Thymus (tissue), 11 donors: ENCODE measurements around the gene FTSJ3. TPM values are rescaled to one million over a fixed set of nuclear protein-coding genes. Genes with fewer than 3 reads are reported as not detected.
A peak's percentile ranks its signal among the peaks of the same experiment; 100 is the strongest.

Experiments used
- DNase-seq, 9 donors: peaks; one replicate each; pipeline ENCODE4 v3.0.0-alpha.2; 2013; ENCODE audit warnings: low spot score in 9 of 9, low read depth in 6 of 9, missing footprints in 1 of 9
- H3K27ac ChIP-seq, 2 donors: one replicate each; pipeline ENCODE4 v1.5.1; 2013; ENCODE audit warnings: control low read depth in 1 of 2, low read depth in 1 of 2, low read length in 1 of 2, mild to moderate bottlenecking in 1 of 2, moderate library complexity in 1 of 2
- H3K27me3 ChIP-seq, 2 donors: one replicate each; pipeline ENCODE4 v1.5.1; 2013; ENCODE audit warnings: low read length in 1 of 2; ENCODE audit not compliant: control insufficient read depth in 2 of 2, insufficient read depth in 1 of 2
- H3K36me3 ChIP-seq, 2 donors: one replicate each; pipeline ENCODE4 v1.5.1; 2013; ENCODE audit warnings: low read length in 1 of 2, mild to moderate bottlenecking in 1 of 2, moderate library complexity in 1 of 2; ENCODE audit not compliant: control insufficient read depth in 2 of 2, insufficient read depth in 2 of 2
- H3K4me1 ChIP-seq, 2 donors: one replicate each; pipeline ENCODE4 v1.5.1; 2013; ENCODE audit warnings: low read length in 2 of 2; ENCODE audit not compliant: control insufficient read depth in 2 of 2, insufficient read depth in 2 of 2
- H3K4me3 ChIP-seq, 2 donors: one replicate each; pipeline ENCODE4 v1.5.1; 2013; ENCODE audit warnings: low read length in 2 of 2, control low read depth in 1 of 2, mild to moderate bottlenecking in 1 of 2
- H3K9me3 ChIP-seq, 2 donors: one replicate each; pipeline ENCODE4 v1.5.1; 2013; ENCODE audit warnings: low read length in 1 of 2, mild to moderate bottlenecking in 1 of 2; ENCODE audit not compliant: control insufficient read depth in 2 of 2, insufficient read depth in 1 of 2
- WGBS: extraction: QIAGEN DNeasy Blood & Tissue Kit; methylation state at CpG from one replicate; pipeline ENCODE4 v1.1.7; 2013; 5-methylcytosine and 5-hydroxymethylcytosine counted together
- polyA plus RNA-seq: library from polyadenylated mRNA; stranded (reverse); fragments of 200-250 nt; gene quantifications from one replicate; pipeline ENCODE4 v1.2.3, GENCODE V29; 2013
- total RNA-seq: library from RNA; stranded (reverse); fragments of 120-200 nt; gene quantifications from one replicate; pipeline ENCODE4 v1.2.4, GENCODE V29; 2013
- donor health status: healthy.

Gene FTSJ3
- total and polyA plus RNA-seq, 2 donors = 21.0 to 32.9 TPM

- Histone ChIP-seq H3K27ac (peak within 1 kb of the TSS; percentile 97 to 99), H3K4me1 (peaks cover 12 to 14% of the 10 kb centered on the region in 2 donors), H3K4me3 (peak within 1 kb of the TSS; percentile 82 to 95), H3K27me3 (no peaks in the 10 kb centered on the region), H3K9me3 (no peaks in the 10 kb centered on the region), H3K36me3 (peaks cover 14 to 26% of the 10 kb centered on the region in 2 donors)
- WGBS = under 1% methylated on average over 67 of the region's 67 CpGs
- peak in 3 of 9 donors; percentile 9 to 39 (median 25) for DNase-seq
Measured at GRCh38 chr17:63774141-63774968, 53.1 kb downstream of the FTSJ3 start, which contains the start of gene DDX42. TSS of gene DDX42 (plus strand) at chr17:63774170. CDS start at chr17:63787050, 12,880 bp downstream.

DNA sequence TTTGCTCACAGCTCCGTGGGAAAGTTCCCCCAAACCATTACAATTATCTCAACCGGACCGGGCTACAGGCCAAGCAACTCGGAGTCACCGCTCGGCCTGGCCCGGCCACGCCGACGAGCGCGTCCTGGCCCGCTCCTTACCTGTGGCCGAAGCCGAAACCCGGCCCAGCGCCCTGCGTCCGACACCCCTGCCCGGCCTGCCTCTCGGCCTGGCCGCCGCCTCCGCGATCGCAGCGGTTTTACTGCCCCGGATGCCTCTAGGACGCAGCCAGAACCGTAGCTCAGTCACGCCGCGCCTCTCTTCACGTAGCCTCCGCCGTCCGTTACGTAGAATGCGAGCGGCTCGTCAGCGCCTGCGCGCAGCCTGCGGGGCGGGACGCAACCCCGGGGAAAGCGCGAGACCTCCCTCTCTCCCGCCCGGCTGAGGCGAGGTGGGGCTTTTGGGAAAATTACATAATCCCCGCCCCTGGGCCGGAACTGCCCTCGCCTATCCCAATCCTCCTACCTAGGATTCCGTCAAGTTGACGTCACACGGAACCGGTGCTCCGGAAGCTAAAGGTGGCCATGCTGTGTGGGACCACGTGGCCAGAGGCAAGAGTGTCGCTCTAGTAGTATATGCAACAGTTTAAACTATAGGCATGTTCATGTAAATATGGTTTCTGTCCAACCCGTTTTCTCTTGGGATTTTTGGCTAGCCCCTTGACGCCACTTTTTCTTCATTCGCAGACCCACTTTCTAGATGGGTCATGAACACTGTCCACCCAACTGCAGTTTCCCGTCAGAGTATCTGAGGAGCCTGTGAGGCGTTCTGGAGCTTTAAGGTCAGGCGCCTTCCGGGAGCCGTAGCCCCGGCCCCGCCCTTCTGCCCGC is 54.0 kb downstream of the FTSJ3 start, which contains the start of gene CCDC47:
Gene CCDC47, minus strand, starts transcription at position 326 of the 869 bp plus-strand sequence. CDS start 7,422 bp downstream, outside the sequence.
- peak within 1 kb of the TSS; percentile 82 to 95 for H3K4me3 ChIP-seq
- no peaks in the 10 kb centered on the region for H3K27me3 ChIP-seq
- peaks cover 12 to 14% of the 10 kb centered on the region in 2 donors for H3K4me1 ChIP-seq
- H3K36me3 ChIP-seq = peaks cover 12 to 23% of the 10 kb centered on the region in 2 donors
- no peaks in the 10 kb centered on the region for H3K9me3 ChIP-seq
- under 1% methylated on average over 74 of the region's 74 CpGs for WGBS
- peak; percentile 97 to 99 (median 99) for DNase-seq
- H3K27ac ChIP-seq = peak within 1 kb of the TSS; percentile 97 to 99

DNA sequence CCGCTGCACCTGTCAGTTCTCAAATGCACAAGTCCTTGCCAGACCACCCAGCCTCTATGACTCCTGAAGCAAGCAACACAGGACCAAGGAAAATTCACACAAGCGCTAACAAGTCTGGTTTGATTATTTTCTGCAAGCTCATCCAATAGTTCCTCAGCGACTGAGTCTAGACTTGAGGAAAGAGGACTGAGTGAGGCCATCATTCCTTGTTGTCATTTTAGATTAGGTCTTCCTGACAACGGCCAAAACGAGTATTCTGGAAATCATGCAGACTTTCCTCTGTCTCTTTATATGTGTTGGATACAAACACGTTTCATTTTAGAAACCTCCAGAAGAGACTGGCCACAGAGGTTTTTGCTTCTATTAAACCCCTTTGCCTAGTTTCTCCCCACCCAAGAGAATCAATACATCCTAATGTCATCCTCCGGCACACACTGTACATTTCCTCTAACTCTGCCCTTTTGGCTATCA is 54.6 kb downstream of the FTSJ3 start:
- peak overlapping the region; percentile 97 to 99 for H3K27ac ChIP-seq
- peaks cover 12 to 14% of the 10 kb centered on the region in 2 donors for H3K4me1 ChIP-seq
- H3K27me3 ChIP-seq = no peaks in the 10 kb centered on the region
- peak in 5 of 9 donors; percentile 5 to 39 (median 8) for DNase-seq
- H3K36me3 ChIP-seq = peaks cover 13 to 21% of the 10 kb centered on the region in 2 donors
- no peaks in the 10 kb centered on the region for H3K9me3 ChIP-seq
- WGBS = 6% methylated on average over 7 of the region's 7 CpGs
- H3K4me3 ChIP-seq = peak overlapping the region; percentile 82 to 95

Other genes with a start within 250 kb of the FTSJ3 start
- gene TACO1, start 226.8 kb downstream of the FTSJ3 start, total RNA-seq = 10.1 TPM
- 14.2 TPM for gene TACO1, start 226.8 kb downstream of the FTSJ3 start, polyA plus RNA-seq
- 15.5 TPM for gene MAP3K3, start 205.2 kb downstream of the FTSJ3 start, total RNA-seq
- gene MAP3K3, start 205.2 kb downstream of the FTSJ3 start, polyA plus RNA-seq = 21.0 TPM
- gene LIMD2, start 127.5 kb downstream of the FTSJ3 start, total RNA-seq = 202 TPM
- 309 TPM for gene LIMD2, start 127.5 kb downstream of the FTSJ3 start, polyA plus RNA-seq
- gene STRADA, start 85.9 kb downstream of the FTSJ3 start, total RNA-seq = 13.4 TPM
- 32.2 TPM for gene STRADA, start 85.9 kb downstream of the FTSJ3 start, polyA plus RNA-seq
- gene CCDC47, start 54.1 kb downstream of the FTSJ3 start, total RNA-seq = 34.7 TPM
- 25.9 TPM for gene CCDC47, start 54.1 kb downstream of the FTSJ3 start, polyA plus RNA-seq
- gene DDX42, start 53.5 kb downstream of the FTSJ3 start, total RNA-seq = 58.9 TPM
- gene DDX42, start 53.5 kb downstream of the FTSJ3 start, polyA plus RNA-seq = 92.8 TPM
- 31.7 TPM for gene PSMC5, start 232 bp downstream of the FTSJ3 start, total RNA-seq
- 179 TPM for gene PSMC5, start 232 bp downstream of the FTSJ3 start, polyA plus RNA-seq
- 72.1 TPM for gene SMARCD2, start 15.0 kb upstream of the FTSJ3 start, total RNA-seq
- gene SMARCD2, start 15.0 kb upstream of the FTSJ3 start, polyA plus RNA-seq = 68.9 TPM
- gene CSH2, start 46.0 kb upstream of the FTSJ3 start, total RNA-seq = 1.0 TPM
- gene CSH2, start 46.0 kb upstream of the FTSJ3 start, polyA plus RNA-seq = 11.2 TPM
- 0.24 TPM for gene GH2, start 54.3 kb upstream of the FTSJ3 start, total RNA-seq
- gene GH2, start 54.3 kb upstream of the FTSJ3 start, polyA plus RNA-seq = 1.2 TPM
- gene CSH1, start 68.9 kb upstream of the FTSJ3 start, total RNA-seq = 2.3 TPM
- gene CSH1, start 68.9 kb upstream of the FTSJ3 start, polyA plus RNA-seq = 11.6 TPM
- 0.24 TPM for gene CSHL1, start 83.6 kb upstream of the FTSJ3 start, total RNA-seq
- 1.3 TPM for gene CSHL1, start 83.6 kb upstream of the FTSJ3 start, polyA plus RNA-seq
- gene GH1, start 91.2 kb upstream of the FTSJ3 start, total RNA-seq = 0.33 TPM
- gene GH1, start 91.2 kb upstream of the FTSJ3 start, polyA plus RNA-seq = 3.1 TPM
- gene CD79B, start 104.7 kb upstream of the FTSJ3 start, total RNA-seq = 19.5 TPM
- 34.1 TPM for gene CD79B, start 104.7 kb upstream of the FTSJ3 start, polyA plus RNA-seq
- gene SCN4A, start 145.3 kb upstream of the FTSJ3 start, total RNA-seq = 0.19 TPM
- gene SCN4A, start 145.3 kb upstream of the FTSJ3 start, polyA plus RNA-seq = 0.46 TPM
- 0.28 TPM for gene PRR29, start 170.7 kb upstream of the FTSJ3 start, total RNA-seq
- 0.43 TPM for gene PRR29, start 170.7 kb upstream of the FTSJ3 start, polyA plus RNA-seq
- 53.9 TPM for gene ICAM2, start 193.0 kb upstream of the FTSJ3 start, total RNA-seq
- 38.6 TPM for gene ICAM2, start 193.0 kb upstream of the FTSJ3 start, polyA plus RNA-seq